Activated CD4-positive, alpha-beta T cell treated with anti-CD3 and anti-CD28 coated beads, Interleukin-2, amount 10 ng/mL, durations not matched to agents 24 days and 14 days (primary cell): Measurements from ENCODE around the gene INO80D. TPM values are rescaled to one million over a fixed set of nuclear protein-coding genes. Genes with fewer than 3 reads are reported as not detected.
"Not testable (repeated sequence)": the region's sequence is repeated elsewhere in the genome, so short reads cannot be mapped to it uniquely, and the experiment has no call there.

Experiments
- DNase-seq: peaks from one replicate; pipeline ENCODE4 v3.0.0; 2022
- H3K27ac Mint-ChIP-seq: one replicate; pipeline ENCODE4 v1.8.0; 2022; ENCODE audit warnings: mild to moderate bottlenecking, mixed read lengths
- H3K27me3 Mint-ChIP-seq: one replicate; pipeline ENCODE4 v1.8.0; 2022; ENCODE audit warnings: mixed read lengths
- H3K36me3 Mint-ChIP-seq: one replicate; pipeline ENCODE4 v1.8.0; 2022; ENCODE audit warnings: low read depth, mild to moderate bottlenecking, mixed read lengths
- H3K4me1 Mint-ChIP-seq: one replicate; pipeline ENCODE4 v1.8.0; 2021; ENCODE audit warnings: mixed read lengths
- H3K4me3 Mint-ChIP-seq: one replicate; pipeline ENCODE4 v1.8.0; 2022; ENCODE audit warnings: mild to moderate bottlenecking, moderate library complexity, mixed read lengths
- H3K9me3 Mint-ChIP-seq: one replicate; pipeline ENCODE4 v1.8.0; 2021; ENCODE audit warnings: mixed read lengths
- intact Hi-C: fragments of 100-400 bp; cut with micrococcal nuclease; formaldehyde crosslinking; loops from one replicate; pipeline ENCODE4 v1.15.1; 2023
- total RNA-seq: library from RNA; stranded (reverse); gene quantifications from 2 replicates; pipeline ENCODE4 v1.2.3, GENCODE V29; 2022

The INO80D gene
- total RNA-seq, 1 donor from 2014 or later = 27.5 TPM

- H3K9me3 Mint-ChIP-seq = no peaks in the 10 kb centered on the region
These were observed 10.9 kb upstream of the INO80D start for GRCh38 chr2:206096876-206097275.

GRCh38 chr2:206095536-206096332, 9.8 kb upstream of the INO80D start:
- no peak overlapping the region for H3K27ac Mint-ChIP-seq
- no peaks in the 10 kb centered on the region for H3K27me3 Mint-ChIP-seq
- H3K9me3 Mint-ChIP-seq = no peaks in the 10 kb centered on the region
- no peak for DNase-seq
- peaks cover 2% of the 10 kb centered on the region for H3K36me3 Mint-ChIP-seq
- intact Hi-C loops = no loop called here
- H3K4me3 Mint-ChIP-seq = no peak overlapping the region
- H3K4me1 Mint-ChIP-seq = peaks cover 2% of the 10 kb centered on the region

More at GRCh38 chr2:206096876-206097275, 10.9 kb upstream of the INO80D start:
- DNase-seq = no peak
- H3K27me3 Mint-ChIP-seq = no peaks in the 10 kb centered on the region
- no peaks in the 10 kb centered on the region for H3K4me1 Mint-ChIP-seq
- H3K36me3 Mint-ChIP-seq = peaks cover 2% of the 10 kb centered on the region
- no peak overlapping the region for H3K27ac Mint-ChIP-seq
- H3K4me3 Mint-ChIP-seq = no peak overlapping the region
- intact Hi-C loops = no loop called here

GRCh38 chr2:206092297-206092696, 6.3 kb upstream of the INO80D start:
- DNase-seq = no peak
- Mint-ChIP-seq H3K4me3 (no peak overlapping the region), H3K9me3 (no peaks in the 10 kb centered on the region), H3K27ac (no peak overlapping the region), H3K4me1 (peaks cover 2% of the 10 kb centered on the region), H3K27me3 (no peaks in the 10 kb centered on the region), H3K36me3 (peaks cover 4% of the 10 kb centered on the region)
- intact Hi-C loops = no loop called here

- H3K27ac Mint-ChIP-seq = no peak overlapping the region
- intact Hi-C loops = loop anchor here (5.0 to 10.0 kb wide), 2 partner anchors 1439 to 1627 kb away; partner anchors contain the start of genes CCNYL1 and CREB1
These were observed 2.3 kb upstream of the INO80D start for GRCh38 chr2:206088248-206088647.

GRCh38 chr2:206086716-206087350, 859 bp upstream of the INO80D start:
- peak overlapping the region; percentile 99 for H3K4me3 Mint-ChIP-seq
- intact Hi-C loops = loop anchor here (1.0 to 10.0 kb wide), 4 partner anchors 56 to 1628 kb away; partner anchors contain the start of genes CCNYL1, CREB1, EEF1B2 and NDUFS1

More at GRCh38 chr2:206088248-206088647, 2.3 kb upstream of the INO80D start:
- Mint-ChIP-seq H3K27me3 (no peaks in the 10 kb centered on the region), H3K9me3 (no peaks in the 10 kb centered on the region), H3K36me3 (peaks cover 16% of the 10 kb centered on the region), H3K4me3 (no peak overlapping the region), H3K4me1 (peaks cover 20% of the 10 kb centered on the region)
- DNase-seq = no peak

GRCh38 chr2:206084870-206085741, 868 bp downstream of the INO80D start:
- Mint-ChIP-seq H3K27me3 (no peaks in the 10 kb centered on the region), H3K27ac (peak overlapping the region; percentile 100), H3K4me1 (peaks cover 20% of the 10 kb centered on the region), H3K4me3 (peak overlapping the region; percentile 100), H3K36me3 (peaks cover 14% of the 10 kb centered on the region), H3K9me3 (no peaks in the 10 kb centered on the region)
- intact Hi-C loops = loop anchor here (5.0 to 10.0 kb wide), 2 partner anchors 1442 to 1630 kb away; partner anchors contain the start of genes CCNYL1 and CREB1
- peak; percentile 86 for DNase-seq

More at GRCh38 chr2:206086716-206087350, 859 bp upstream of the INO80D start:
- Mint-ChIP-seq H3K9me3 (no peaks in the 10 kb centered on the region), H3K36me3 (peaks cover 15% of the 10 kb centered on the region), H3K27ac (peak overlapping the region; percentile 77), H3K27me3 (no peaks in the 10 kb centered on the region), H3K4me1 (peaks cover 20% of the 10 kb centered on the region)
- no peak for DNase-seq

- peak overlapping the region; percentile 100 for H3K4me3 Mint-ChIP-seq
- DNase-seq = peak; percentile 77
- H3K4me1 Mint-ChIP-seq = peaks cover 27% of the 10 kb centered on the region
- H3K36me3 Mint-ChIP-seq = peaks cover 12% of the 10 kb centered on the region
- peak overlapping the region; percentile 99 for H3K27ac Mint-ChIP-seq
- intact Hi-C loops = loop anchor here (10.0 kb wide), 1 partner anchor 1630 kb away; the partner anchor contains the start of gene CCNYL1
- no peaks in the 10 kb centered on the region for H3K27me3 Mint-ChIP-seq
- H3K9me3 Mint-ChIP-seq = no peaks in the 10 kb centered on the region
These were observed 1.5 kb downstream of the INO80D start for GRCh38 chr2:206084439-206084869.

GRCh38 chr2:206083602-206084438, 2.2 kb downstream of the INO80D start:
- Mint-ChIP-seq H3K4me3 (peak overlapping the region; percentile 100), H3K36me3 (peaks cover 12% of the 10 kb centered on the region), H3K27me3 (no peaks in the 10 kb centered on the region), H3K4me1 (peaks cover 28% of the 10 kb centered on the region), H3K9me3 (no peaks in the 10 kb centered on the region), H3K27ac (peak overlapping the region; percentile 99)
- intact Hi-C loops = loop anchor here (10.0 kb wide), 1 partner anchor 1631 kb away; the partner anchor contains the start of gene CCNYL1
- peak; percentile 76 for DNase-seq

- peaks cover 12% of the 10 kb centered on the region for H3K36me3 Mint-ChIP-seq
- no peak overlapping the region for H3K4me3 Mint-ChIP-seq
- DNase-seq = no peak
- peaks cover 31% of the 10 kb centered on the region for H3K4me1 Mint-ChIP-seq
- no peaks in the 10 kb centered on the region for H3K9me3 Mint-ChIP-seq
- no peaks in the 10 kb centered on the region for H3K27me3 Mint-ChIP-seq
- no peak overlapping the region for H3K27ac Mint-ChIP-seq
- intact Hi-C loops = loop anchor here (10.0 kb wide), 1 partner anchor 1632 kb away; the partner anchor contains the start of gene CCNYL1
These were observed 3.6 kb downstream of the INO80D start for GRCh38 chr2:206082298-206082843.

GRCh38 chr2:206080927-206081326, 5.0 kb downstream of the INO80D start:
- H3K27ac Mint-ChIP-seq = no peak overlapping the region
- H3K4me1 Mint-ChIP-seq = peaks cover 25% of the 10 kb centered on the region
- no peak for DNase-seq
- no peak overlapping the region for H3K4me3 Mint-ChIP-seq
- H3K36me3 Mint-ChIP-seq = peaks cover 8% of the 10 kb centered on the region
- intact Hi-C loops = loop anchor here (10.0 kb wide), 1 partner anchor 1634 kb away; the partner anchor contains the start of gene CCNYL1
- H3K27me3 Mint-ChIP-seq = no peaks in the 10 kb centered on the region
- no peaks in the 10 kb centered on the region for H3K9me3 Mint-ChIP-seq

- peaks cover 8% of the 10 kb centered on the region for H3K36me3 Mint-ChIP-seq
- H3K4me1 Mint-ChIP-seq = peaks cover 27% of the 10 kb centered on the region
- no peak for DNase-seq
- no peak overlapping the region for H3K4me3 Mint-ChIP-seq
- intact Hi-C loops = loop anchor here (10.0 kb wide), 1 partner anchor 1635 kb away; the partner anchor contains the start of gene CCNYL1
- H3K9me3 Mint-ChIP-seq = no peaks in the 10 kb centered on the region
- H3K27ac Mint-ChIP-seq = no peak overlapping the region
- H3K27me3 Mint-ChIP-seq = no peaks in the 10 kb centered on the region
These were observed 6.1 kb downstream of the INO80D start for GRCh38 chr2:206079699-206080465.

GRCh38 chr2:206077879-206078278, 8.1 kb downstream of the INO80D start:
- H3K4me3 Mint-ChIP-seq, H3K27ac Mint-ChIP-seq, intact Hi-C loops, H3K9me3 Mint-ChIP-seq, H3K27me3 Mint-ChIP-seq, H3K36me3 Mint-ChIP-seq, DNase-seq: not testable (repeated sequence)
- peaks cover 17% of the 10 kb centered on the region for H3K4me1 Mint-ChIP-seq
